HG03354 (cell line): ENCODE results near the gene FBXL20.
"Not testable (repeated sequence)": the region's sequence is repeated elsewhere in the genome, so short reads cannot be mapped to it uniquely, and the experiment has no call there.

Experiments used
- ATAC-seq: cut with Tn5 transposase; IDR thresholded peaks from one replicate; pipeline ENCODE4 v1.9.1; 2021; ENCODE audit warnings: mild to moderate bottlenecking; ENCODE audit not compliant: unreplicated experiment, poor library complexity, severe bottlenecking

The FBXL20 gene

DNA sequence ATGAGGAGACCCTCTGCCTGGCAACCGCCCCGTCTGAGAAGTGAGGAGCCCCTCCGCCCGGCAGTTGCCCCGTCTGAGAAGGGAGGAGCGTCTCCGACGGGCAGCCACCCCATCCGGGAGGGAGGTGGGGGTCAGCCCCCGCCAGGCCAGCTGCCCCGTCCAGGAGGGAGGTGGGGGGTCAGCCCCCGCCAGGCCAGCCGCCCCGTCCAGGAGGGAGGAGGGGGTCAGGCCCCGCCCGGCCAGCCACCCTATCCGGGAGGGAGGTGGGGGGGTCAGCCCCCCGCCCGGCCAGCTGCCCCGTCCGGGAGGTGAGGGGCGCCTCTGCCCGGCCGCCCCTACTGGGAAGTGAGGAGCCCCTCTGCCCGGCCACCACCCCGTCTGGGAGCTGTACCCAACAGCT is 63.8 kb downstream of the FBXL20 start:
- not testable (repeated sequence) for ATAC-seq

- ATAC-seq = no peak
Measured at GRCh38 chr17:39335704-39336223, 65.7 kb downstream of the FBXL20 start.

DNA sequence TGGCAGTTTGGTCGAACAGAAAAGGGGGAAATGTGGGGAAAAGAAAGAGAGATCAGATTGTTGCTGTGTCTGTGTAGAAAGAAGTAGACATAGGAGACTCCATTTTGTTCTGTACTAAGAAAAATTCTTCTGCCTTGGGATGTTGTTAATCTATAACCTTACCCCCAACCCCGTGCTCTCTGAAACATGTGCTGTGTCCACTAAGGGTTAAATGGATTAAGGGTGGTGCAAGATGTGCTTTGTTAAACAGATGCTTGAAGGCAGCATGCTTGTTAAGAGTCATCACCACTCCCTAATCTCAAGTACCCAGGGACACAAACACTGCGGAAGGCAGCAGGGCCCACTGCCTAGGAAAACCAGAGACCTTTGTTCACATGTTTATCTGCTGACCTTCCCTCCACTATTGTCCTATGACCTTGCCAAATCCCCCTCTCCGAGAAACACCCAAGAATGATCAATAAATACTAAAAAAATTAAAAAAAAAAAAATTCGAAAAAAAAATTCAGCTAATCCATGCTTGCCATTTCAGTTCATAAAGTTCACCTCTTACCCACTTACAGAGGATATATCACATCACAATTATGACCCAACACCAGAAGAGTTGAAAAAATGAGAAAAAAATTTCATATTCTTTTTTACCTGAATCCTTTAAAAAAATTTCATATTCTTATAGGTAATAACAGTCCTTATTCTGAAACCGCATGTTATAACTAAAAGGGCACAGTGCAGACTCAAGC is 67.2 kb downstream of the FBXL20 start:
- not testable (repeated sequence) for ATAC-seq

GRCh38 chr17:39332092-39332491 is 69.3 kb downstream of the FBXL20 start:
- ATAC-seq = no peak

DNA sequence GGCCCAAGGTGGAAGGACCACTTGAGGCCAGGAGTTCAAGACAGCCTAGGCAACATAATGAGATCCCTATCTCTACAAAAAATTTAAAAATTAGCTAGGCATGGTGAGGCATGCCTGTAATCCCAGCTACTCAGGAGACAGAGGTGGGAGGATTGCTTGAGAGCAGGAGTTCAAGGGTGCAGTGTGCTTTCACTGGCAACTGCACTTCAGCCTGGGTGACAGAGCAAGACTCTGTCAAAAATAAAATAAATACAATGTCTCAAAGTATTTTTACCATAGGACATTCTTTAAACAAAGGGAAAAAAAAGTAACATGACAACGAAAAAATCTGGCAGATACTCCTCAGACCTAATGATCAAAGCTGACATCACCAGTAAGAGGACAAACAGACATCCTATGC is 72.6 kb downstream of the FBXL20 start:
- no peak for ATAC-seq

DNA sequence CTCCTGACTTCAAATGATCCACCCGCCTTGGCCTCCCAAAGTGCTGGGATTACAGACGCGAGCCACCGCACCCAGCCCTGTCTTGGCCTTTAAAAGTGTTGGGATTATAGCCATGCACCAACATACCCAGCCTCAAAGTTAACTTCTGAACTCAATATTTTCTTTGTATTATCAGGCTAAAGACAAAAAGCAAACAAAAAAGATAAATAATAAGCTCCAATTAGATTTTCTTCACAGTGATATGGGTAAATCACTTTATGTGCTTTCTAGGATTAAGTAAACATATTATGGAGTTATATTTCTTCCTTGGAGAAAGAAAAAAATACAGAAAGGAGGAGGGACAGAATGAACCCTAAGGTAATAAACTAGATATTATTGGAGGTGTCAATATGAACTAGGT is 74.3 kb downstream of the FBXL20 start:
- no peak for ATAC-seq

DNA sequence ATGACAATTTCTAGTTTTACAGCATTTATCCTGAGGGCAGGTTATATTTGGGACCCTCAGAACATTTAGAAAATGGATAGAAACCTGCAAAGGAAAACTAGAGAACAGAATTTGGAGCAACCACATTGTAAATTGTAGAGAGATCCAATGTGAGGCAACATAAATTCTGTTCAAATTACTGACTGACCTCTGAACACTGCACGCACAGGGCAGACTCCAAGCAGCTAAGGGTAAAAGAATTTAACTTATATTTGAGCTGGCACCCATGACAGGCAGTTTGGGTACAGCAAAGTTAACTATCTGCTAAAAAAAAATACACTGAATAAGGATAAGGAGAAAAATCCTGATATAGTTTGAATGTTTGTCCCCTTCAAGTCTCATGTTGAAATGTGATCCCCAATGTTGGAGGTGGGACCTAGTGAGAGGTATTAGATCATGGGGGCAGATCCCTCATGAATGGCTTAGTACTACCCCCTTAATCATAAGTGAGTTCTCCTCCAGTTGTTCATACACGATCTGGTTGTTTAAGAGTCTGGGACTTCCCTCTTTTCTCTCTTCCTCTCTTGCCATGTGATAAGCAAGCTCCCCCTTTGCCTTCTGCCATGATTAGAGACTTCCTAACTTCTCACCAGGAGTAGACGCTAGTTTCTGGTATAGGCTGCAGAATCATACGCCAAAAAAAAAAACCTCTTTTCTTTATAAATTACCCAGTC is 75.7 kb downstream of the FBXL20 start:
- no peak for ATAC-seq

DNA sequence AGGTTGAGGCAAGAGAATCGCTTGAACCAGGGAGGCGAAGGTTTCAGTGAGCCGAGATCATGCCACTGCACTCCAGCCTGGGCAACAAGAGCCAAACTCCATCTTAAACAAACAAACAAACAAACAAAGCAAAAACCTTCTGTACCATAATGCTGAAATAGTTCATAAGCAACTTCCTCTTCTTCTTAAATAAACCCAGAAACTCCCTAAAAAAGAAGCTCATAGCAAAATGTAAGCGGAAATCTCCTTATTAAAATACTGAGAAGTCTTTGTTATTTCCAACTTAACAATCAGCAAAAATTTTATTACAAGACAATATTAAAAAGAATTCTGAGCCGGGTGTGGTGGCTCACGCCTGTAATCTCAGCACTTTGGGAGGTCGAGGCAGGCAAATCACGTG is 82.8 kb downstream of the FBXL20 start:
- no peak for ATAC-seq

DNA sequence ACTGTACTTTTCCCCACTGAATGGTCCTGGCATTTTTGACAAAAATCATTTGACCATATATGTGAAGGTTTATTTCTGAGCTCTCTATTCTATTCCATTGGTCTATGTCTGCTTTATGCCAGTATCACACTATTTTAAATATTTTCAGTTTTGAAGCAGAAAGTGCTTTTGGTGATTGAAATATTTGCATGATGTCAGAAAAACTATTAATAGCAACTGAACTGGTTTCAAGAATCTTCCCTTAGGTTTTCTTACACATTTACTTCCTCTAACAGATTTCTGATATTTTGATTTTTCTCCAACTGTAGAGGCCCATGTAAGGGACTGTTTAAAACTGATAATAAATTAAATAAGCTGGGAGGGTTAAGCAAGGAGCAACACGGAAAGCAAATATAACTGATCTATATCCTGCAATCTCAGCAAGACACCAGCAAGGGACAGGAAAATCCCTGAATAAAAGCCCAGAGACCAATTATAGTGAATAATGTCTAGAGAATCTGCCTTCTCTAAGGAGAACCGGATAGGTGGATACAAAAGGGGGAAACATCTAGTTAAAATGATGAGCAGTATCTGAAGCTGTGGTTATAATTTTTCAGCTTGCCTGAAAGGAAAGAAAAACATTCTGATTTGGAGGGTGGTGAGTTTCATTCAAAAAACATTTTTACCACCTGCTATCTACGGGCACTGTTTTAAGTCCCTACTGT is 94.8 kb downstream of the FBXL20 start:
- no peak for ATAC-seq

GRCh38 chr17:39305978-39306377 is 95.4 kb downstream of the FBXL20 start:
- ATAC-seq = no peak

GRCh38 chr17:39304188-39304587 is 97.2 kb downstream of the FBXL20 start:
- ATAC-seq = no peak

GRCh38 chr17:39294060-39294459 is 107.4 kb downstream of the FBXL20 start:
- ATAC-seq = no peak

DNA sequence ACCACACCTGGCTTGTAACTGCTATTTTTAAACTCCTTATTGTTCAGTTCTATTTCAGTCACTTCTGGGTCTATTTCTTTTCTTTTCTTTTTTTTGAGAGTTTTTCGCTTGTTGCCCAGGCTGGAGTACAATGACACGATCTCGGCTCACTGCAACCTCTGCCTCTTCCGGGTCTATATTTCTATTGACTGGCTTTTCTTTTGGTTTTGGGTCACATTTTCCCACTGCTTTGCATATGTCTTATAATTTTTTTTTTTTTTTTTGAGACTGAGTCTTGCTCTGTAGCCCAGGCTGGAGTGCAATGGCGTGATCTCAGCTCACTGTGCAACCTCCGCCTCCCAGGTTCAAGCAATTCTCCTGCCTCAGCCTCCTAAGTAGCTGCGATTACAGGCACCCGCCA is 108.9 kb downstream of the FBXL20 start:
- not testable (repeated sequence) for ATAC-seq

DNA sequence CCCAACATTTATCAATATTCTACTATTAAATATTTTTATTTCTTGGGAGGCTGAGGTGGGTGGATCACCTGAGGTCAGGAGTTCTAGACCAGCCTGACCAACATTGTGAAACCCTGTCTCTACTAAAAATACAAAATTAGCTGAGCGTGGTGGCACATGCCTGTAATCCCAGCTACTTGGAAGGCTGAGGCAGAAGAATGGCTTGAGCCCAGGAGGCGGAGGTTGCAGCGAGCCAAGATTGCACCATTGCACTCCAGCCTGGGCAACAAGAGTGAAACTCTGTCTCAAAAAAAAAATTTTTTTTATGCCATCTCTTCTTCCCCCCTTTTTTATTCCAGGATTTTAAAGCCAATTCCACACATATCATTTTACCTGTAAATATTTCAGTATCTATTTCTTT is 114.9 kb downstream of the FBXL20 start:
- not testable (repeated sequence) for ATAC-seq

GRCh38 chr17:39284685-39285084 is 116.7 kb downstream of the FBXL20 start:
- ATAC-seq = no peak

GRCh38 chr17:39283896-39284295 is 117.5 kb downstream of the FBXL20 start:
- no peak for ATAC-seq

DNA sequence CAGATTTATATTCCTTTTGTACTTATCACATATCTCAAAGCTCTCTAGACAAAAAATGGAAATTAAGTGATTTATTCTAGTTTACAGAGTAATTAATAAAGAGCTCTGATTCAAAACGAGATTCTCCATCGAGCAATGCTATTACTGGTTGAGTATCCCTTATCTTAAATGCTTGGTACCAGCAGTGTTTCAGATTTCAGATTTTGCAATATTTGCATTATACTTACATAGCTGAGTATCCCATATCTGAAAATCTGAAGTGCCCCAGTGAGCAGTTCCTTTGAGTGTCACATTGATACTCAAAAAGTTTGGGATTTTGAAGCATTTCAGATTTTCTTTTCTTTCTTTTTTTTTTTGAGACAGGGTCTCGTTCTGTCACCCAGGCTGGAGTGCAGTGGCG is 118.3 kb downstream of the FBXL20 start:
- ATAC-seq = no peak

DNA sequence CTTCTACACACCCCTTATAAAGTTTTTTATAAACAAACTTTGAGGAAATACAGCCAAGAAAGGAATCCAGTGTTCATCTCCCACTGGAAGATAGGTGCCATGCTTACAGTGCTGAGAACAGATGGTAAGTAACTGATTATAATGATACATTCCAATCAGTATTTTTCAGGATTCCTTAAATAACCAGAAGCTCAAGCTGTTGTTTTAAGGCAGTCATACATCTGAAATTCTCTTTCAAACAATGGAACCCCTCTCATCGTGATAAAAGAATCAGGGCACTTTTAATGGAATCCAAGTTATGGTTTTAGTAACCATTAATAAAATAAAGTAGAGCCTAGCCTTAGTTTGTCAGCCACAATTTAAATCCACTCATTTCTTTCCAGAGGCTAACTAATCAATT is 119.6 kb downstream of the FBXL20 start:
- ATAC-seq = no peak

- ATAC-seq = not testable (repeated sequence)
Measured at GRCh38 chr17:39278246-39278645, 123.2 kb downstream of the FBXL20 start.

DNA sequence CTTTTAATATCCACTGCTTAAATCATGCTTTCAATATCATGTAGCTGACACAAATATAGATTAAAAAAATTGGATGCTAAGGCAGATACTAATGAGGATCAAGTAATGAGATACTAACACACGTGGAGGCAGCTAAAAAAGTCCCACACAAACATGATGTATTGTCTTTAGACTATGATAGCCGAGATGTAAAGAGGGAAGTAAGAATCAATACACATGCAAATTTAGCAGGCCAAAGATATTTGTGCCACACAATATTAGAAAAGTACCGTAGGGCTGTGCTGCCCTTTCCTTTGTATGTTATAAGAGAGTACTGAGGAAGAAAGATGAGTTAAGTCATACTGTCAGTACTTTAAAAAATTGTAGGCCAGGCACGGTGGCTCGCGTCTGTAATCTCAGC is 124.3 kb downstream of the FBXL20 start:
- no peak for ATAC-seq

DNA sequence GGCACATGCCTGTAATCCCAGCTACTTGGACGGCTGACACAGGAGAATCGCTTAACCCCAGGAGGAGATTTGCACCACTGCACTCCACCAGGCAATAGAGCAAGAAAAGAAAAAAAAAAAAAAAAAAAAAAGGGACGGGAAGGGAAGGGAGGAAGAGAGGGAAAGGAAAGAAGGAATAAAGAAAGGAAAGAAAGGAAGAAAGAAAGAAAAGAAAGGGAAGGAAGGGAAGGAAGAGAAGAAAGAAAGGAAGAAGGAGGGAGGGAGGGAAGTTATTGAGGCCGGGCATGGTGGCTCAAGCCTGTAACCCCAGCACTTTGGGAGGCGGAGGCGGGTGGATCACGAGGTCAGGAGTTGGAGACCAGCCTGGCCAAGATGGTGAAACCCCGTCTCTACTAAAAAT is 125.3 kb downstream of the FBXL20 start:
- ATAC-seq = no peak
